Left lung (tissue), 10 donors: ENCODE results near the gene SPRTN. TPM values are rescaled to one million over a fixed set of nuclear protein-coding genes. Genes with fewer than 3 reads are reported as not detected.

Source experiments
- ATAC-seq: fragments of 200-7000 bp; cut with Tn5 transposase; one replicate; pipeline ENCODE4 v1.9.1; 2020; ENCODE audit warnings: moderate library complexity
- DNase-seq, 4 donors: peaks; one replicate each; pipeline ENCODE4 v3.0.0-alpha.2; 2013 to 2020
- H3K27ac ChIP-seq, 2 donors: fragments of 200-600 bp; sonication (generic) in 1 of 2; one replicate each; pipeline versions ENCODE4 v1.5.0 to v1.8.0; 2020 to 2021
- H3K27me3 ChIP-seq, 2 donors: fragments of 200-600 bp; sonication (generic) in 1 of 2; one replicate each; pipeline versions ENCODE4 v1.5.0 to v1.8.0; 2020 to 2021
- H3K36me3 ChIP-seq, 2 donors: fragments of 200-600 bp; sonication (generic) in 1 of 2; one replicate each; pipeline versions ENCODE4 v1.5.0 to v1.8.0; 2020 to 2021
- H3K4me1 ChIP-seq, 2 donors: fragments of 200-600 bp; one replicate each; pipeline ENCODE4 v1.8.0; 2021
- H3K4me3 ChIP-seq, 2 donors: fragments of 200-600 bp; sonication (generic) in 1 of 2; one replicate each; pipeline versions ENCODE4 v1.5.0 to v1.8.0; 2020 to 2021; ENCODE audit warnings: mild to moderate bottlenecking in 1 of 2
- H3K9me3 ChIP-seq, 2 donors: fragments of 200-600 bp; sonication (generic) in 1 of 2; one replicate each; pipeline versions ENCODE4 v1.5.0 to v1.8.0; 2020 to 2021
- CTCF ChIP-seq, 2 donors: fragments of 200-600 bp; sonication (generic) in 1 of 2; IDR thresholded peaks; one replicate each; pipeline versions ENCODE4 v1.5.0 to v1.8.0; 2021; ENCODE audit warnings: antibody characterized with exemption in 2 of 2
- intact Hi-C, 2 donors: fragments of 100-400 bp; cut with DNase I; formaldehyde crosslinking; loops; one replicate each; pipeline versions ENCODE4 v1.11.2 to v1.14.2; 2022
- polyA plus RNA-seq, 6 donors: library from polyadenylated mRNA; unstranded; fragments of 120-200 nt; gene quantifications; one replicate each; pipeline ENCODE4 v1.2.1, GENCODE V29; 2013; ENCODE audit not compliant: insufficient read length in 6 of 6
- total RNA-seq, 2 donors: library from RNA; stranded (reverse); fragmentation: NEBNext Ultra II Directional; extraction: Animal tissue kit (Norgen Biotek cat#: 25700); gene quantifications; one replicate each; pipeline ENCODE4 v1.2.1, GENCODE V29; 2021
- donor health status: DM: no; HTN: yes; CAD: no.
- donor health status: DM: no; HTN: no; CAD: no.

SPRTN gene
- total and polyA plus RNA-seq, 8 donors, result 9.4 to 16.7 (median 14.5) TPM

GRCh38 chr1:231387770-231388669, 49.9 kb downstream of the SPRTN start:
- H3K27ac ChIP-seq, result no peak overlapping the region
- H3K27me3 ChIP-seq, result no peaks in the 10 kb centered on the region
- no peak for ATAC-seq
- no peak overlapping the region for H3K4me3 ChIP-seq
- intact Hi-C loops, result no loop called here
- H3K36me3 ChIP-seq, result no peaks in the 10 kb centered on the region
- no peak for DNase-seq
- H3K9me3 ChIP-seq, result no peaks in the 10 kb centered on the region
- peaks cover 0 to 32% of the 10 kb centered on the region in 2 donors for H3K4me1 ChIP-seq
- TF ChIP-seq CTCF (IDR thresholded peaks at IDR 0.05), result no peak

- intact Hi-C loops, result no loop called here
- ATAC-seq, result no peak
- Histone ChIP-seq H3K4me1 (peaks cover 0 to 26% of the 10 kb centered on the region in 2 donors), H3K4me3 (no peak overlapping the region), H3K36me3 (no peaks in the 10 kb centered on the region), H3K27ac (no peak overlapping the region), H3K9me3 (no peaks in the 10 kb centered on the region), H3K27me3 (no peaks in the 10 kb centered on the region)
- no peak for TF ChIP-seq CTCF (IDR thresholded peaks at IDR 0.05)
- no peak for DNase-seq
These were observed 52.0 kb downstream of the SPRTN start for GRCh38 chr1:231390071-231390470.

GRCh38 chr1:231392389-231393131, 54.5 kb downstream of the SPRTN start:
- no peaks in the 10 kb centered on the region for H3K9me3 ChIP-seq
- no peak overlapping the region for H3K27ac ChIP-seq
- intact Hi-C loops, result no loop called here
- no peaks in the 10 kb centered on the region for H3K27me3 ChIP-seq
- peaks cover 11 to 35% of the 10 kb centered on the region in 2 donors for H3K4me1 ChIP-seq
- no peak overlapping the region for H3K4me3 ChIP-seq
- DNase-seq, result no peak
- no peak for ATAC-seq
- H3K36me3 ChIP-seq, result no peaks in the 10 kb centered on the region
- TF ChIP-seq CTCF (IDR thresholded peaks at IDR 0.05), result no peak

GRCh38 chr1:231393668-231394067, 55.6 kb downstream of the SPRTN start:
- Histone ChIP-seq H3K36me3 (no peaks in the 10 kb centered on the region), H3K27me3 (no peaks in the 10 kb centered on the region), H3K4me3 (no peak overlapping the region), H3K9me3 (no peaks in the 10 kb centered on the region), H3K27ac (peak overlapping the region in 1 of 2 donors; percentile 9), H3K4me1 (peaks cover 16 to 37% of the 10 kb centered on the region in 2 donors)
- intact Hi-C loops, result no loop called here
- TF ChIP-seq CTCF (IDR thresholded peaks at IDR 0.05), result no peak
- ATAC-seq (no peak), DNase-seq (no peak)
